HCEC 1CT (cell line): ENCODE data around the gene NR2F1-AS1.

ENCODE experiments used
- DNase-seq: peaks from one replicate; pipeline ENCODE4 v3.0.0-alpha.2; 2017

Gene NR2F1-AS1

DNA sequence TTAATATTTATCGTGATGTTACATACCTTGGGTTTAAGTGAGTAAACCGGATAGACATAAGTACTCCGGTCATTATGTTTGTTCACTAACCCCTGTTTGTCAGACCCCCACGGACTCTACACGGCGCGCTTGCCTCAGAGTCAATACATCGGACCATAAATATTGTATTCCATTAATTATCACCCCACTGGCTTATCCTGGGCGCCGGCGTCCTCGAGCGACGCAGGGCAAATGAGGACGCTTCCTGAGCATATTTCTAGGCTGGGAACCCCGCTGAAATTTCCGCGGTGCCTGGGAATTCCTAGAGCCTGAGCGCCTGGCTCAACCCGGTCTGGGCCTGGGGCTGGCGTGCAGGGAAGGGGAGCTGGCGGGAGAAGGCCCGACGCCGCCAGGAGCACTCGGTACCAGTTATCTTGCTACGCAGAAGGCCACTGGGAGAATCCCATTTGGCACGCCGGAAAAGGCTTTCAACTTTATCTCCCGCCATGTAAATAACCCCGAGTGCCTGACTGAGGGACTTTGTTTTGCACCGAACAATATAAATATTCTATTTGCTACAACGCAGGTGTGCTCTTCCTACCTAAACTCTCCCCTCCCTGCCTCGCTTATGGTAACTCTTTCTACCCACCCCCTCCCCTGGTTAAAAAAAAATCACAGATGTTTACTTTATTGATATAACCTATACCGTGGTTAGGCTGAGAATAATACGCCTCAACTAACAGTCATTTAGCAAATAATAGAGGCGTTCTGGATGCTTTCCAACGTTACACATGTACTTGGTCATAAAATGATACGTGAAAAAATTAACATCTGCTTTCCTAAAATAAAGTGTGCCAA, 21.4 kb upstream of the NR2F1-AS1 start:
- no peak for DNase-seq

DNA sequence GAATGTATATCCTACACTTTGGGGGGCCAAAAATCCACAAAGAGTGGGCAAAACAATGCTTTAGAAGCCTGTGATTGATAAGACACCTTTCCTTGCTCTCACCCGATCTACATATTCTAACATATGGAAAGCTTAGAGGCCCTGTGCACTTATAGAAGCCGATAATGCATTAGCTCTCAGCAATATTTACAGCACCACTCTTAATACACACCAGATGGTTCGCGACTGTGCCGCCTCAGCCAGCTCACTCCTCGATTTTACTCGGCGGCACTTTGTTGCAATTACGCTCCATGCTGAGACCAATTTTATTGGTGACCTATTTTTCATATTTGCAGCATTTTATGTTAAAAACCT, 20.8 kb upstream of the NR2F1-AS1 start:
- no peak for DNase-seq

DNA sequence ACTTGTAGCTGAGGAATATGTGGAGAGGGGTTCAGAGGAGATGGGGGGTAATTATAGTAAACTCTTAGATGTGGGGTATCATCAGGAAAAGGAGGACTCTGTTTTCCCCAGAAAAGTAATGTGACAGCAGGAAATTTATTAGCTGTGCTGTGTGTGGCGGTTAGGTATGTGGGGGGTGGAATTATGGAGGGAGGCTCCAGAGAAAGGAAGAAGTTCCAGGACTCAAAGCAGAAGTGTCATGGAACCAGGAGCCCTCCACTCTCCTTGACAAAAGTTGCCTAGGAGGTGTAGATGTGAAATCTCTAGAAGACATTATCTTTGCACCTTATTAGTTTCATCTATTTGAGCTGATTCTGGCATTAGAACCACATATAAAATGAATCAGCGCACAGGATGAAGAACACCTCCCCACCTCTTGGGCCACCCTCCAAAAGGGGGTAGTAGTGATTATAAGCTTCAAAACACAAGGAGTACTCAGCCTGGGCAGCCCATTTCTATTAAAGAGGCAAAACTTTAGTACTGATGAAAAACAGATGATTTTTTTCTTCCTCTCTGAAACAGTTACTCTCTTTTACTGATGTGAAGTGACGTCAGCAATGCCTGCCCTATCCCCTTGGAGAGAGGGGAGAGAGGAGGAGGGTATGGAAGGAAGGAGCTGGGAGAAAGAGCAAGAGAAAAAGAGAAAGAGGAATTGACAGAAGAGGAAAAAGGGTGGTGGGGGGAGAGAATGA, 20.2 kb upstream of the NR2F1-AS1 start:
- DNase-seq, result no peak

DNA sequence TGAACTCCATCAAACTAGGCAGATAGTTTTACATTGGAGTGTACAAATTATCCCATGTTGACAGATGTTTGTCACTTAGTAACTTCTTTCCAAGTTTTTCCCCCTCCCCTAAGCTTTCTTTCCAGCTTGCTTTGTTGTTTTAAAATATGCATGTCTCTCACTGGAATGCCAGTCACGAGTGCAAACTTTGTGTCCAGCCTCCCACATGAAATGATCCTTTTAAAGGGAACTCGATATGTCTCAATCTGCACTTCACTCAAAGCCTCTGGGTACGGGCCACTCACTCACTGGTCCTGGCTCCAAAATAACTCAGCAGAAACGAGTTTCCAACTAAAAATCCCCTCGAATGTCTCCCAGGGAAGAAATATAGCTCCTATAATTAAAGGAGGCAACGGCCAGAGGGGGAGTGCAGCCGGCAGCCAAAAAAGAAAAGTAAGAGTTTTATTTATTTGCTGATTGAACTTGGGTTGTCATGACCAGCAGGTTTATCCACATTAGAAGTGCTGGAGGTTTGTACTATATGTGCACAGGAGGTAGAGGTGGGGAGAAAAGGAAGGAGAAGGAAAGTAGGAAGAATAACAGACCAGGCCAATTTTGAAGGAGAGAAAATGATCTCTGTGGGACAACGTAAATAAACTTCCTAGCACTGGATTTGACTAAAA, 19.5 kb upstream of the NR2F1-AS1 start:
- DNase-seq, result no peak

DNA sequence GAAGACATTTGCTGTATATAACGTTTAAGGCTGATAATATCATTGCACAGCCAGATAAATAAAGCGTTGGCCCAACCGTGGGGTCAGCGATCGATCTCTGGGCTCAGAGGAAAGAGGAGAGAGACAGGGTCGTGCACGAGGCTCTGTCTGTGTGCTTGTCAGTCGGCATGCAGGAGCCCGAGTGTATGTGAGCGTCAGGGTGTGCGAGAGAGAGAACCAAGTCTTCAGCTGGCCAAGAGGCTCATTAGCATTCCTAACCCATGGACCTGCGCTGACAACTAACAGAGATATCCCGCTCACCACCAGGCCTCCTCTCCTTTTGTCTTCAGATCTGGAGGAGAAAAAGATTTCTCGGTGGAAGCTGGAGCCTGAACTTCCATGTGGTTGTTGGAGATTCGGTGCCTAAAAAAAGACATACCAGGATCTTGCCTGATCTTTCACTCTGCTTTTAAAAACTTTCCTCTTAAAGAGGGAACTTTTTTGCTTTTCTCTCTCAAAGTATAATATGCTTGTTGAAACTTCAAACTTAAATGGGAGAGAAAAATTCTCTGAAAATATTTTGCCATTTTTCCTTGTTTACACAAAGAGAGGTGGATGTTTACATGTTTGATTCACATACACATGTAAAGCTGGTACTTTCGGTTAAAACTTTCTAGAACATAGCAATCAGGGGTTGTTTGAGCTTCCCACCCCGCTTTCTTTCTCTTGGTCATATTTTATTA, 18.5 kb upstream of the NR2F1-AS1 start:
- no peak for DNase-seq

DNA sequence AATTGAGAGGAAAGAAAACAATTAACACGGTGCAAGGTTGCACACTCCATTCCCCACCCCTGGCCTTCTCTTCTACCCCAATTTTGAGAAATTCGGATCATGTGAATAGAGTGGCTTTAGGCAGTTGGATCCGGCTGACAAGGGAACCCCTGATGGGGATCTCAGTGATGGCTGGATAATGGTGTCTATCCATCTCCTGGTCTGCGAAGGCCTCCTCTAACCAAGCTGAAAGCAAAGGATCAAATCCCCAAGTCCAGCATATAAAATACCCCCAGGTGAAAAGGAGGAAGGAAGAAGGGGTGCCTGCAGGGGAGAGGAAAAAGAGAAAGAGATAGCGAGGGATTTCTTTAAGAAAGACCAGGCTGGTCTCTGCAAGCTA, 18.0 kb upstream of the NR2F1-AS1 start:
- DNase-seq, result no peak

DNA sequence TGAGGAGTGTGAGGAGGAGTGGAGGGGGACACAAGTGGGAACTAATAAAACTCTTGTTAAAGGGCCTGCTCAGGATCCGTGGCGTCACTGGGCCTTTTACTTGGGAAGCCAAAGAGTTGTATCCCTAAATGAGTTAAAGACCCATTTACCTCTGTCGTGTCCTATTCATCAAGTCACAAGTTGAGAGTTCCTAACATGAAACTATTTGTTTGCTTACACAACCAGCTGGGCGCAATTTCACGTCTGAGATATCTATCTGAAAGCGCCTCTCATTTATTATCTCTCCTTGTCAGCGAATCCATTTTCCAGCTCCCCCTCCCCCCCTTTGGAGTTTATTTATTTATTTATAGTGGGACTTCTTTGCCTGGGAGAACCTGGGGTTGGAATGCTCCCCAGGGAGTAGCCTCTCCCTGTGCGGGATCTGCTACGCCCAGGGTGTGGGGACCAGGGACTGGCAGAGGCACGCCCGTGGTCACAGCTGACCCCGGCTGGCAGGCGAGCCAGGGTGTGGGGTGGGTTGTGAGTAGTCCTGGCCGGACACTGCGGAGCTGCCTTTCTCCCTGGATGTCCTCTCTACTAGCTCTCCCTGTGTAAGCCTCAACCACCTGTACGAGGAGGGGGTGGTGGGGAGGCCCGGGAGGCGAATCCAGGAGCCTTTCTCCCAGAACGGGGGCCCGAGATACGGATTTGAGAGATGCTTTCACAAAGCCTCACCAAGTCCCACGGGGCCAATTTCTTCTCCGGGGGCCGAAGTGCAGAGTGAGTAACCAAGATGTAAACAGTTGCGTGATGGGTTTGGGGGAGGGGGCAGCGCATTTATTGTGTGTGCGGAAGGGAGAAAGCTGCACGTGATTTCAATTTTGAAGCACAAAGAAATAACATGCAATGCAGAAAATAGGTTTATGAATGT, 17.3 kb upstream of the NR2F1-AS1 start:
- no peak for DNase-seq

DNA sequence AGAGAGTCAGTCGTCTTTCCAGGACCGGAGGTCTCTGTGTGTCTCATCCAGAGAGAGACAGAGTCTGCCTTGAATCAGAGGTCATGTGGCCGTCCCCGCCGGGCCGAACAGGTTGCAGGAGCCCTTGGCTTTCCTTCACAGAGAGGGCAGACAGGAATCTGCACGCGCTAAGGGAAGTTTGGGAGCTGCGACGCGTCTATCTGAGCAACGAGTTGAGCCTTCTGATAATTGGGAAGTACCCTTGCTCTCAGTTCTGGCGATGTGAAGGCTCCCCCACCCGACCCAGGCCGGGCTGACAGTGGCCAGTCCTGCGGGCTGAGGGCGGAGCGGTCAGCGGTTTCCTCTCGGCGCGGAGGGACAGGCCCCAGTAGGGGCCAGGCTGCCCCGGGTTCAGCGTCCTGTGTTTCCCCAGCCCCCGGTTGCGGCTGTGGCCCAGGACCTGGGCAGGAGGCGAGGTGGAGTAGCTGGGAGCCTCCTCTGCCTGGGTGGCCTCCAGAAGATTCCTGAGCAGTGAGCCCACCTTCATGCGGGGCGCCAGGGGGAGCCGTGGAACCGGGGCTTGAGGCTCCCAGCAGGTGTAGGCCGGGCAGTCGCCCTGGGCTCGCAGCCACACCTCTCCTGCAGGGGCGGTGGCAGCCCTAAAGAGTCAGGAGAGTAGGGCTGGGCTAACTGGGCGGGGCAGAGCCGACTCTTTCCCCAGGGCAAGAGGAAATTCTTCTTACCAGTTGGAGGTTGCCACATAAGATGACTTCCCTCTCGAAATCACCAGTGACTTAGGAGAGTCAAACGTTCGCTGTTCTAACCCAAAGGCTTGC, 15.9 kb upstream of the NR2F1-AS1 start:
- no peak for DNase-seq

DNA sequence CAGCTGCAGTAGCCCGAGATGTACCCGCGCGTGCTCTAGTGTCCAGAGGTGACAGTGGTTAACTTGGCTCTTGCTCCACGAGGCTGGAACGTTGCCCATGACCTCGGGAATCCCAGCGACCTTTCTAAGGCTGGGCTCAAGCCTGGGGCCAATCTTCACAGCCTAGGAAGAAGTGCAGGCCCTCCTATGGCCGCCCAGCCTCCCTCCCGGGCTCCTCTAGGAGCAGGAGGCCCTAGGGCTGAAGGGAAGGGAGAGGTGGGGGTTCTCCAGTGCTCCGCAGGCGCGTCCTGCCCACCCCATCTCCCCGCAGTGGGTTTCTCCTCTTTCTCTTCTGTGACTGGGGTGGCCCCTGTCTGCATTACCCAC, 15.3 kb upstream of the NR2F1-AS1 start:
- DNase-seq, result no peak

DNA sequence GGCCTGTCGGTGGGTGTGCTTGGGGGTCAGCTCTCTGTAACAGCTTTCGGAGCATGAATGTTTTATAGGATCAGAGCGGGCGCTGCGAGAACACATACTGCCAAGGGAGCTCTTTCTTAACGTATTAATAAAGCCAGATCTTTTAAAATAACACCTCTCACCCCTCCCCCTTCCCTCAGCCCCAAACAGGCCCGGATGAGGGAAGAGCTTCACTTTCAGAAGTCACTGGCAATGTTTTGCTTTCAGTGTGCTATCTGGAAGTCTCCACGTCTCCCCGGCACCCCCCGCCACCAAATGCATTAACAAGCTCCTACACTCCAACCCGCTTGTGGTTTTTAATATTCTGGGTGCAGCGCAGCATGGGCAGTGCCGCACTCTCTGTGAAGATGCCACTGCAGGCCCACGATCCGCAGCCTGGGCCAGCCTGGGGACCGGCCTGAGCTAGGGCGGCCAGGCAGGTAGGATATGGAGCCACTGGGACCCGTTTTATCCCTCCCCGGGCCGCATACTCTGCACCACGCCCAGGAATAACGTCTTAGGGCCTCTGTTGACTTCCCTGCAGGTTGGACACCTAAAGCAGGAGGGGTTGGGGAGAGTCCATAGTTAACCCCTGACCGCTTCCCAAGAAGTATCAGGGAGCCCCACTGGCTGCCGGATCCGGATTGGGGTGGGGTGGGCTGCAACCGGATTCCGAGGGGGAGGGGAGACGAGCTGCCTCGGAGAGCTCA, 14.6 kb upstream of the NR2F1-AS1 start:
- no peak for DNase-seq

DNA sequence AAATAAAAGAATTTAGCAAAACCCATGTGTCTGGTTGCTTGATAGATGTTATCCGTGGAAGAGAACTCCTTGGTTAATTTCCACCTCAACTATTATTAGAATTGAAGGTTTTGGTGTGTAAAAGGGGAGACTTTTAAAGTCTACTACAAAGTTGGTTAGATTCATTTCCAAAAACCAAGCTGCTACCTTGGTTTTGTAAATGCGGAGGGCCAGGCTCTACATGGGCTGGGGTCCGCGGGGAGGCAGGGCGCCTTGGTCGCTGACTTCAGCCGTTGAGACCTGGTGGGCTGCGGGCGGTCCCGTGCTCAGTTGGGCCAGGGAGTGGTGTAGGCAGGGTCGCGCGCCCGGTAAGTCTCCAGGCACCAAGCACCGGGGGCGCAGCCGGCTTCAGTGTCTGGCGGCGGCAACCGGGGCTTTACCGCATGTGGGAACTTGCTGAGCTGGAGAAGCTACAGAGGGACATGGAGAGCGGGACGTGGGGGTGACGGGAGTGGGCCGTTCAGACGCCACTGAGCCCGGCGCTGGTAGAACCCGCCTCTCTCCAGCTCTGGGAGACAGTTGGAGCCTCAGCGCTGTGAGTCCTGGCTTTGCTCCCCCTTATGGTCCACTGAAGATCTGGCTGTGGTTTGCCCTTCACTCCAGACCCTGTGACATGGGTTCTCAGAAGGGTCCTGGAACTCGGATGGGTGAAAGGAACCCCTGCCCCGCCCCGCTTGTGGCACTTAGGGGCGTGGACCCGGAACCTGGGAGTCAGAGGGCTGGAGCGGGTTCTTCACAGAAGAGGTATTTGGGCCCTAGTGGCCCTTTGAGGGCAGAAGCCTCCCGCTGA, 13.8 kb upstream of the NR2F1-AS1 start:
- no peak for DNase-seq

DNA sequence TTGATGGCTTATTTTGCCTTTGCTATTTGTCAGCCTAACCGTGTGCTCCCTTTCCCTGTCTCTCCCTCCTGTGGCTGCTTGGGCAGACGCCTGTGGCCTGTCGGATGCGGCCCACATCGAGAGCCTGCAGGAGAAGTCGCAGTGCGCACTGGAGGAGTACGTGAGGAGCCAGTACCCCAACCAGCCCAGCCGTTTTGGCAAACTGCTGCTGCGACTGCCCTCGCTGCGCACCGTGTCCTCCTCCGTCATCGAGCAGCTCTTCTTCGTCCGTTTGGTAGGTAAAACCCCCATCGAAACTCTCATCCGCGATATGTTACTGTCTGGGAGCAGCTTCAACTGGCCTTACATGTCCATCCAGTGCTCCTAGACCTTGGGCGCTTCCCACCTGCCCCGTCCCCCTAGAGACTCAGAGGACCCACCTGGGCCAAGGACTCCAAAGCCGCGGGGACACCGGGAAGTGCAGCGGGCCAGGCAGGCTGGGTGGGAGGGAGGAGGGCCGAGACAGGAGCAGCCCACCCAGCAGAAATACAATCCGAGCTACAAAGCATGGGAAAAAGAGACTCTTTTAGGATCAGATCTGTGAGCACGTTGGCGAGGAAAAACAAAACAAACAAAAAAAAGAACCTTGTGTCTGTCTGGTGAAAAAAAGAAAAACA, 12.6 kb upstream of the NR2F1-AS1 start:
- no peak for DNase-seq

DNA sequence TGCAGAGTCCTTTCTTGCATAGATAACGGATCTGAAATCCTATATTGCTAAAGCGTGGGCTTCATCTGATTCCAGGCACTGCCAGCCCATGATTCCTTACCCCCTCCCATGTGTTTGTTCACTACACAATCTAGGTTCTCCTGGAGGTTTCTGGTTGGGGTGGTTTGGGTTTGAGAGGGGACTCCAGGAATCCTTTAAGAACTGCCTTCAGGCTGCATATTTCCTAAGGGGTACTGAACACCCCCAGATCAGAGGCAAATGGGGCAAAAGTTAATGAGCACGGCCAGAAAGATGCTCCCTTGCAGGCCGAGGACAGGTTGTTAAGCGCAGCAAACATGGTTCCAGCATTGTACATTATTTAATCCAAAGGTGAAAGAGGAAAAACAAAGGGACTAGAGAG, 11.9 kb upstream of the NR2F1-AS1 start:
- no peak for DNase-seq

DNA sequence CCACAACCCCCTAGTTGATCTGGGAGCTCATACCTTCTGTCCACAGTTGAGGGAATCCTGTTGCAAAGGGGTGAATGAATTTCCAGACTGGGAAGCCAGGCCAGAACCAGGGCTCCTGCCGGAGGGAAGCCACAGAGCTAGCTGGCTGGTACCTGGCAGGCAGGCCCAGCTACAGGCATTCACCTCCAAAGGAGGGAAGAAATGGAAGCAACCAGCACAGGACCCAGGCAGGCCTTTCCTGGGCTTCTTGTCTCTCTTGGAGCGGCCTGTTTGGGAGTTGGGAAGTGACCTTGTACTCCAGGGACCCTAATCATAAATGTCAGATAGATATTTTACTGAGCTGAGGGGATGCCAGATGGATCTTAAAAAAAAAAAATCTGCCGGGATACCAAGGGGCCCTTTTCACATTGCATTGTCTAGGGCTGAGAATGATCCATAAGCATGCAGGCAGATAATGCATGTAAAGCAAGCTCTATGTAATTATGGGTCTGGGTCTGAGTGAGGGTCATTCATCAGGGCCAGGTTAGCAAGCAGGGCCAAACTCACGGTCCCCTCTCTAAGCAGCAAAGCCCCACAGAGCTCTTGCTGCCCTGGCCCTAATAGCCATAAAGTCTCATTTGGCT, 10.4 kb upstream of the NR2F1-AS1 start:
- DNase-seq, result no peak

DNA sequence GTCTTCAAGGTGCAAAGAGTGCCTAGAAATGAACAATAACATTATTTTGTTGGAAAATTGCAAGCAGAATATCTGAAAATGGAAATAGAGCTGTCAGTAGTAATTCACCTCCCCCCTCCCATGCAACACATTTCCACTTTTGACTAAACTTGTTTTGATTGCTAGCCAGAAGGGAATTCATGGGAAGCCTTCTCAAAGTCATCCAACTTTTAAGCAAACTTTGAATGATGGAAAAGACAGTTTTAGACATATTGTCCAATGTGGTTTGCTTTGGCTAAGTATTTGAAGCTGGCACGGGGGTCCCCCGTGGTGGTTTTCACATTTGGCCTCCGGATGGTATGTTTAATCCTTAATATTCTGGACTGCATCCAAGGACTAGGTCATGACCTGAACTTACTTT, 9.5 kb upstream of the NR2F1-AS1 start:
- peak; percentile 25 for DNase-seq

DNA sequence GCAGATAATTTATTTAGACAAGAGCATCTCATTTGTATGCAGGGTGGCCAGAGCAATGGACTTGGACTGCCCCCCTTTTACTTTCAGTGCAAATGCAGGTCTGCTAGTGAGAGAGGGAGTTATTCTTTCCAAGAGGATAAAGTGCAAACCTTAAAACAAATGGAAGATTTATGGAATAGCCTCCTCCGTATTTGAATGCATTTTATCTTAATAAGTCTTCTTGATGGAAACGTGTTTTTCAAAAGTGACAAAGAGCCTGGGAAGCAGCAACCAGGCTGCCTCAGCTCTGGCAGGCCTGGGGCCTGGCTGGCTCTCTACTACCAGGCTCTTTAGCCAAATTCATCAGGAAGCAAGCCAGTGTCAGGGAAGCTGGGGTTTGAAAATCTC, 8.8 kb upstream of the NR2F1-AS1 start:
- peak; percentile 32 for DNase-seq

DNA sequence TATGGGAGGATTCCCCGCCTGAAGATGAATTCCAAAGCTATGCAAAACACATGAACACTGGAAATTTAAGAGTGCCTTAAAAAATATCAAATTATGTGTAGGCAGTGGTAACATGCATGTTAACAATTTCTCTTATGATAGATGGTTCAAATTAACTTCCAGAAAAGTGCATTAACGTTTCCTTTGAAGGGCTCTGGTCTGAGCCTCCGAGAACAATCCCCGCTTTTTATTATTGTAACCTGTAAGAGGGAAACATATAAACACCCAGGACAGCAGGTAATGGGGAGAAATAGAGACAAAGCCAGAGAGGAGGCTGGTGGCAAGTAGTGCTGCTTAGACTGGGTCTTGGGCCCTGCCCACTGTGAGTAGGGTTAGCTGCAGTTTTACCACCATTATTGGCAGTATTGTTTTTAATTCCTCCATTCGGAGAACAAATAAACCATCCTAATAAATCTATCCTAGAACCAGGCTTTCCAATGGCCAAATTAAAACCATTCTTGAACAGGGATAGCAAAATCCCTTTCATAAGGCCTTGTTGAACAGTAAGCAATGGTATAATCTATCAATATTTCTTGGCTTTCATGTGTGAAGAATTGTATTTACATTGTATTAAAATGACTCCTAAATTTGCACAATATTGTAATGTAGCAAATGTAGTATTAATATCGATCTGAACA, 8.3 kb upstream of the NR2F1-AS1 start:
- no peak for DNase-seq
